Lower leg skin (tissue), 4 donors: ENCODE measurements around the gene FCHSD1. TPM values are rescaled to one million over a fixed set of nuclear protein-coding genes. Genes with fewer than 3 reads are reported as not detected.

Source experiments
- DNase-seq, 2 donors: peaks; one replicate each; pipeline ENCODE4 v3.0.0-alpha.2; 2019; ENCODE audit warnings: low spot score in 2 of 2
- H3K4me3 ChIP-seq: fragments of 200-600 bp; sonication (generic); 2 replicates; pipeline ENCODE4 v1.5.1; 2017; ENCODE audit warnings: mild to moderate bottlenecking, low read depth; ENCODE audit not compliant: poor library complexity, severe bottlenecking
- CTCF ChIP-seq, 3 donors: fragments of 450-650 bp; IDR thresholded peaks; one replicate each; pipeline ENCODE4 v1.5.1; 2016; ENCODE audit warnings: antibody characterized with exemption in 3 of 3, mild to moderate bottlenecking in 3 of 3, moderate library complexity in 2 of 3
- POLR2A ChIP-seq, 2 donors: fragments of 450-650 bp; IDR thresholded peaks; one replicate each; pipeline ENCODE4 v1.6.1; 2016 to 2017; ENCODE audit warnings: antibody characterized with exemption in 2 of 2, mild to moderate bottlenecking in 1 of 2, moderate library complexity in 1 of 2
- WGBS, 2 donors: methylation state at CpG; one replicate each; pipeline ENCODE4 v1.1.5; 2018; 5-methylcytosine and 5-hydroxymethylcytosine counted together
- intact Hi-C: fragments of 100-400 bp; cut with DNase I; formaldehyde crosslinking; loops from one replicate; pipeline ENCODE4 v1.15.0; 2023; ENCODE audit warnings: low total_unique reads
- total RNA-seq, 4 donors: library from RNA; depleted of rRNA; stranded (reverse); fragments of >200 nt; gene quantifications; one replicate each; pipeline ENCODE4 v1.1.0, GENCODE V29; 2016

Gene FCHSD1
- total RNA-seq, 4 donors from 2014 or later = 72.1 to 136 (median 101) TPM

DNA sequence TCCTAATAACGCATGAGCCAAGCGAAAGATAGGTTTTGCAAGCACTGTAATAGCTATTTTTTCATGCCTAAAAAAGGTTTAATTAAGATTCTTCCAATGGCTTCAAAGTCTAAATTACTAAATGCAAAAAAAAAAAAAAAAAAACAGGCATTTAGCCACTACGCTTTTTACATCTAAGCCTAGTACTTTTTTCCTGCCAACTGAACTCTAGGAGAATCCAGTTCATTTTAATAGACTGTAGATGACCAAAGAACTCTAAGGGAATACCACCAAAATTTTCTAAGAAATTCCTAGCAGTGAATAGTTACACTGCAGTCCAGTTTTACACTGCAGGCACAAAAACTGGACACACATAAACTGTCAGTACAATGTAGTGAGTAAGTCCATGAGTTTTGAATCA, 42.2 kb downstream of the FCHSD1 start:
- TF ChIP-seq POLR2A (IDR thresholded peaks at IDR 0.05) (no peak), CTCF (IDR thresholded peaks at IDR 0.05) (no peak)
- 91% methylated on average over 3 of the region's 3 CpGs for WGBS, 2 donors
- no peak for DNase-seq
- no peak overlapping the region for H3K4me3 ChIP-seq
- intact Hi-C loops = no loop called here

DNA sequence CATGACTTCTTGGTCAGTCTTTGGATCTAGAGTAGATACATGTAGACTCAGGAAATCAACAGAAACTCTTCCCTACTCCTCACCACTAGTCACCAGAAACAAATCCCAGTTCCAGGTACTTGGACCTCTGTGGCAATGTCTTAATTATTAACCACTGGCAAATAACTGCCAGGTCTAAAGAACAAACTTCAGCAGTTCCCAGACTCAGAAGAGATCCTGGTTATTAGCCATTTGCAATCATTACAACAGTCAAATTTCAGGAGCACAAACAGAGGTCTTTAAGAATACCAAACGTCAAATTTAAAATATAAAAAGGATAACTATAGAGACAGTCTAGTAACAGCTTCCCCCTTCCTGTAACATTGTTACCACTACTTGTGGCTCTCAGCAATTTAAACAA, 42.7 kb downstream of the FCHSD1 start:
- DNase-seq = no peak
- intact Hi-C loops = no loop called here
- no peak for TF ChIP-seq POLR2A (IDR thresholded peaks at IDR 0.05)
- TF ChIP-seq CTCF (IDR thresholded peaks at IDR 0.05) = no peak
- WGBS, 2 donors = 65 to 83% methylated on average over 1 of the region's 1 CpG
- H3K4me3 ChIP-seq = no peak overlapping the region

DNA sequence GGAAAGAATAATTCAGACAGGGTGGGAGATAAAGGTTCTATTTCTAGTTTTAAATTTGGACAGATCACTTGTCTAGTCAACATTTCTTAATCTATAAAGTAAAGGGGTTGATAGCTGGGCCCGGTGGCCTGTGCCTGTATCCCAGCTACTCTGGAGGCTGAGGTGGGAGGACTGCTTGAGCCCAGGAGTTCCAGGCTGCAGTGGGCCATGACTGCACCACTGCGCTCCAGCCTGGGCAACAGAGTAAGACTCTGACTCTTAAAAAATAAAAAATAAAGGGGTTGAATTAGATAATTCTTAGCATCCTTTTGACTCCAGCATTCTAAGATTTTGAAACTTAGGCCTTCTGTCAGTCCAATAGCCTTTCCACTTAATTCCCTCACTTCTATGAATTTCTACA, 43.2 kb downstream of the FCHSD1 start:
- intact Hi-C loops = no loop called here
- TF ChIP-seq CTCF (IDR thresholded peaks at IDR 0.05) (no peak), POLR2A (IDR thresholded peaks at IDR 0.05) (no peak)
- WGBS, 2 donors = 82 to 86% methylated on average over 2 of the region's 2 CpGs
- DNase-seq = no peak
- H3K4me3 ChIP-seq = no peak overlapping the region

- intact Hi-C loops = no loop called here
- WGBS, 2 donors = 48 to 65% methylated on average over 6 of the region's 6 CpGs
- no peak overlapping the region for H3K4me3 ChIP-seq
- TF ChIP-seq POLR2A (IDR thresholded peaks at IDR 0.05) = no peak
- no peak for TF ChIP-seq CTCF (IDR thresholded peaks at IDR 0.05)
- DNase-seq = peak in 1 of 2 donors; percentile 77
Observed at GRCh38 chr5:141605523-141606277, 45.5 kb downstream of the FCHSD1 start.

GRCh38 chr5:141603923-141604717, 47.1 kb downstream of the FCHSD1 start:
- no peak overlapping the region for H3K4me3 ChIP-seq
- 28 to 34% methylated on average over 6 of the region's 6 CpGs for whole genome bisulfite sequencing, 2 donors
- no peak for TF ChIP-seq POLR2A (IDR thresholded peaks at IDR 0.05)
- no peak for TF ChIP-seq CTCF (IDR thresholded peaks at IDR 0.05)
- DNase-seq = peak; percentile 89
- intact Hi-C loops = no loop called here
